Measurements from ENCODE around the gene GPX3. TPM values are rescaled to one million over a fixed set of nuclear protein-coding genes. Genes with fewer than 3 reads are reported as not detected.

Gene GPX3
- total and polyA plus RNA-seq, 2 of the 13 experiments (the other 11 are each of a cell fraction or from before 2014, with no cell fraction given) = 33.8 to 1,892 TPM

- TF ChIP-seq ZBTB40 (IDR thresholded peaks at IDR 0.05) = no peak
- TF ChIP-seq ZBTB40 (CRISPR knock-in tag; IDR thresholded peaks at IDR 0.05) = peak; percentile 45; the same call in 1 of the 2 replicates
- peak; percentile 63; the same call in 1 of the 2 replicates for TF ChIP-seq SKIL (CRISPR knock-in tag; IDR thresholded peaks at IDR 0.05; ENCODE audit: borderline replicate concordance)
- no peak for TF ChIP-seq NFKBIZ (CRISPR knock-in tag; IDR thresholded peaks at IDR 0.05)
- peak; percentile 90 for TF ChIP-seq RBFOX2 (IDR thresholded peaks at IDR 0.05; ENCODE audit: low read depth, low read length)
- TF ChIP-seq ZBTB39 (CRISPR knock-in tag; IDR thresholded peaks at IDR 0.05) = no peak
- no peak for TF ChIP-seq ZNF567 (CRISPR knock-in tag; IDR thresholded peaks at IDR 0.05; ENCODE audit: borderline replicate concordance)
Observed at GRCh38 chr5:151020304-151021110, at the start of gene GPX3 (continued).
